Right lobe of liver (tissue), 4 donors: ENCODE measurements around the gene CNIH3.

Experiments used
- POLR2A ChIP-seq: fragments of 450-650 bp; IDR thresholded peaks from one replicate; pipeline ENCODE4 v1.6.1; 2017; ENCODE audit warnings: antibody characterized with exemption, mild to moderate bottlenecking
- TF ChIP-seq, protein P1 (sequence below), 4 donors: fragments of 200-600 bp in 3 of 4; fragments of 450-650 bp in 1 of 4; IDR thresholded peaks; one replicate each; pipeline versions ENCODE4 v1.5.1 to v1.8.0; 2016 to 2022; ENCODE audit warnings: antibody characterized with exemption in 4 of 4, mild to moderate bottlenecking in 2 of 4
- donor health status: DM: no; HTN: no; CAD: no.
- donor health status: DM: no; HTN: no; CAD: no.
- donor health status: DM: no; HTN: yes; CAD: no.

DNA sequence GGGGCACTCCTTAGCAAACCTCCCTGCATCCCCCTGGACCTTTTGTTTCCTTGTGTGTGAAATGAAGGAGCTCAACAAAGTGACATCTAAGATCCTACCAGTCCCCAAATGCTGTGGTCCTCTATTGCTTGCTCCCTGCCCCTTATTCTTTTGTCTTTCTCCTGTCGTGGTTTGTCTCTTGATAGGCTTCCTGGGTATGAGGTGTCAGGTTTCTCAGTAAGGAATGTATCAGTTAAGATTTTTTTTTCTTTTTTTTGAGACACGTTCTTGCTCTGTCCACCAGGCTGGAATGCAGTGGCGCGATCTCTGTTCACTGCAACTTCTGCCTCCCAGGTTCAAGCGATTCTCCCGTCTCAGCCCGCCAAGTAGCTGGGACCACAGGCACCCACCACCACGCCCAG is 16.8 kb downstream of the CNIH3 start:
- TF ChIP-seq POLR2A: no peak
- TF ChIP-seq, protein P1, sequence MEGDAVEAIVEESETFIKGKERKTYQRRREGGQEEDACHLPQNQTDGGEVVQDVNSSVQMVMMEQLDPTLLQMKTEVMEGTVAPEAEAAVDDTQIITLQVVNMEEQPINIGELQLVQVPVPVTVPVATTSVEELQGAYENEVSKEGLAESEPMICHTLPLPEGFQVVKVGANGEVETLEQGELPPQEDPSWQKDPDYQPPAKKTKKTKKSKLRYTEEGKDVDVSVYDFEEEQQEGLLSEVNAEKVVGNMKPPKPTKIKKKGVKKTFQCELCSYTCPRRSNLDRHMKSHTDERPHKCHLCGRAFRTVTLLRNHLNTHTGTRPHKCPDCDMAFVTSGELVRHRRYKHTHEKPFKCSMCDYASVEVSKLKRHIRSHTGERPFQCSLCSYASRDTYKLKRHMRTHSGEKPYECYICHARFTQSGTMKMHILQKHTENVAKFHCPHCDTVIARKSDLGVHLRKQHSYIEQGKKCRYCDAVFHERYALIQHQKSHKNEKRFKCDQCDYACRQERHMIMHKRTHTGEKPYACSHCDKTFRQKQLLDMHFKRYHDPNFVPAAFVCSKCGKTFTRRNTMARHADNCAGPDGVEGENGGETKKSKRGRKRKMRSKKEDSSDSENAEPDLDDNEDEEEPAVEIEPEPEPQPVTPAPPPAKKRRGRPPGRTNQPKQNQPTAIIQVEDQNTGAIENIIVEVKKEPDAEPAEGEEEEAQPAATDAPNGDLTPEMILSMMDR (IDR thresholded peaks at IDR 0.05): no peak
